ENCODE data around the gene PHLDB1.

Gene PHLDB1

DNA sequence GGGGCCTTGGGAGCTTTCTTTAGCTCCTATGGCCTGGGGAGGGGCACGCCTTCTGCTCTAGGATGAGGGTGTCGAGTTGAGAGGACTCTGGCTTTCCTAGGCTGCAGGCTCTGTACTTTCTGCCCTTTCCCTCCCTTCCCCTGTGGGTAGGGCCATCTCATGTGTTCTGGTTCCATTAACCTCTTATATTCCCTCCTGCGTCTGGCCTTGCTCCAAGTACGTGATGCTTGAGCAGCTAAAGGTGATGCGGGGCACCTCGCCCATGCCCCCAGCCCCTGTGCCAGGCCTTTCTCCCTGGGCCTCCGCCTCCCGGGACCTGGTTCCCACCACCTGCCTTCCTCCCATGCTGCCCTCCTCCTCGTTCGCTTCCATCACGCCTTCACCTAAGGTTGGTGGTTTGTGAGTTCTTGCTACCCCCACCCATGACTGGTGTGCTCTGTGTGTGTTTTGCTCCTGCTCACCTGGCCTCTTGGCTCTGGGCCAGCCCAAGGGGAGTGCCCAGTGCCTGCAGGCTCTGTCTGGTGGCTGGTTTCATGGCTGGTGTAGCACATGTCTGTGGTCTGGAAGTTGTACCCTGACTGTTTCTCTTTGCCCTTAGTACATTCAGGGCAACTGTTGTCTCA is 34.1 kb downstream of the PHLDB1 start:
- DNase-seq = no peak

GRCh38 chr11:118643142-118643994 is 36.0 kb downstream of the PHLDB1 start:
- DNase-seq = no peak

DNA sequence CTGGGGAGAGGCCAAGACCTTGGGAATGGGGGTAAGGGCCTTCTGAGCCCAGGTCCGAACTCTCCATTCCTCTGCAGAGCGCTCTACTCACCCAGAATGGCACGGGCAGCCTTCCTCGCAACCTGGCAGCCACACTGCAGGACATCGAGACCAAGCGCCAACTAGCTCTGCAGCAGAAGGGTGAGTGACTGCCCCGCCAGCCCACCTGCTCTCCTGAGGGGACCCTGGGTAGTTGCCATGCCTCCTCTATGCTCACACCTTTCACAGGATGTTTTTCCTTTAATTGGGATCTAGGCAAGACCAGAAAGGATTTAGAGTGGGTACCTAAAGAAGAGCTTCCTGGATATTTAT is 36.6 kb downstream of the PHLDB1 start:
- DNase-seq = no peak

DNA sequence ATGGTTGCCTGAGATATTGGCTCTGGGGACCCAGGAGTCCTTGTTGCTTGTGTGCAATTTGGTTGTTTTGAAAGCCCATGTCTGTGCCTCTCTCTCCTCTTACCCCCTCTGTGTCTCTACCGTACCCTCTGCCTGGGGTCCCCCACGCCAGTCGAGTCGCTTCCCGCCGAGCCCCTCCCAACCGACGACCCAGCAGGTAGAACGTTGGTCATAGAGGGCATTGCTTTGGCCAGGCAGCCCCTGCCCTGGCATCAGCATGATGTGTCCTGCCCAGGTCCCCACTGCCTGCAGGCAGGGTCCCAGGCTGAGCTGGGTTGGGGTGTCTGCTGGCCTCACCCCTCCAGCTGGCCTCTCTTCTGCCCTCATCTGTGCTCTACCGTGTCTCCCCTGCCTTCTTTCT is 37.1 kb downstream of the PHLDB1 start:
- no peak for DNase-seq

DNA sequence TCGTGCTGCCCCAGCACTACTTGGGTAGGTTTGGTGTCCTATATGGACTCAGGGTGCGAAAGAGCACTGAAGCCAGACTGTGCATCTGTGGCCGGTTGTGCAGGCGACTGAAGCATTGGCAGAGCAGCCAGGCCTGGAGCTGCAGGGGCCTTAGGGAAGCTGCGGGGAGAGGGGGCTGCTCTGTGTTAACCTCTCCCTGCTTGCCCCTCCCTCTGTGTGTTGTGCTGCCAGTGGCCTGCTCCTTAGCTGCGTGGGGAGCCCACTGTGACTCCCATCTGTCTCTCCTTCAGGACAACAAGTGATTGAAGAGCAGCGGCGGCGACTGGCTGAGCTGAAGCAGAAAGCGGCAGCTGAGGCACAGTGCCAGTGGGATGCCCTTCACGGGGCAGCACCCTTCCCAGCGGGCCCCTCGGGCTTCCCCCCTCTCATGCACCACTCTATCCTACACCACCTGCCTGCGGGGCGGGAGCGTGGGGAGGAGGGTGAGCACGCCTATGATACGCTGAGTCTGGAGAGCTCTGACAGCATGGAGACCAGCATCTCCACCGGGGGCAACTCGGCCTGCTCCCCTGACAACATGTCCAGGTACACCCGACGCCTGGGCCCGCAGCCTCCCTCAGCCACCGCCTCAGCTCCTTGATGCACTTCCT is 37.8 kb downstream of the PHLDB1 start:
- no peak for DNase-seq

DNA sequence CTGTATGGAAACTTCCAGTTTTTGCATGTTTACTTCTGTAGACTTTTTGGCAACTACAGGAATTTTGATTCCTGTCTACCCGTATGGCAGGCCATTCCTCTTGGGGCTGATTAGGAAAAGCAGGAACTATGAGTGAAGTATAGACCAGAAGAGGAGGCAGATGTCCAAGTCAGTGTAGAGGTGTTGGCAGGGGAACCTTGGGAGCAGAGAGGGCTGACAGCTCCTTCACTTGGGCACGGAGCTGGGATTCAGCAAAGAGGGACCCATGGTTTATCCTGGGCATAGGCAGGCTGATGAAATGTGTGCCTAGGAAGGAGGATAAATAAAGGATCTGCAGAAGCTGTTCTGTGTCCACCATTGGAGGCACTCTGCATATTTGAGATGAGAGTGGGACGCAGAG is 39.0 kb downstream of the PHLDB1 start:
- DNase-seq = no peak

GRCh38 chr11:118648291-118648690 is 40.9 kb downstream of the PHLDB1 start:
- no peak for DNase-seq

DNA sequence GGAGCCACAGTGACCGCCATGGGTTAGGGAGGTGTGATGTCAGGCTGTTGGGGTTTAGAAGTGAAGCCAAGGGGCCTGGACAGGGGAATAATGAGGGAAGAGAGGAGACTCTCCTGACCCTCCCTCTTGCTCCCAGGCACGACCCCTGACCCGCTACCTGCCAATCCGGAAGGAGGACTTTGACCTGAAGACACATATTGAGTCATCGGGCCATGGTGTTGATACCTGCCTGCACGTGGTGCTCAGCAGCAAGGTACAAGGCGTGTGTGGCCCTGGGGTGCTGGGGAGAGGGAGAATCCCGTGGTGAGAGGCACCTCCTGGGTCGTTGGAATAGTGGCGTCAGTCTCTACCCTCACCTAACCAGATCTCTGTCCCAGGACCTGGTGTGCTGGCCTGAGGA is 42.5 kb downstream of the PHLDB1 start:
- DNase-seq = no peak

- no peak for DNase-seq
These were observed 43.0 kb downstream of the PHLDB1 start for GRCh38 chr11:118650366-118650765.

- DNase-seq = no peak
These were observed 44.4 kb downstream of the PHLDB1 start for GRCh38 chr11:118651820-118652219.

GRCh38 chr11:118652681-118653181 is 45.3 kb downstream of the PHLDB1 start:
- no peak for DNase-seq

- no peak for DNase-seq
These were observed 46.4 kb downstream of the PHLDB1 start for GRCh38 chr11:118653684-118654390.

GRCh38 chr11:118655486-118656190 is 48.2 kb downstream of the PHLDB1 start:
- DNase-seq = no peak

- DNase-seq = no peak
These were observed 49.2 kb downstream of the PHLDB1 start for GRCh38 chr11:118656563-118657165.

GRCh38 chr11:118657238-118657637 is 49.8 kb downstream of the PHLDB1 start:
- DNase-seq = no peak

DNA sequence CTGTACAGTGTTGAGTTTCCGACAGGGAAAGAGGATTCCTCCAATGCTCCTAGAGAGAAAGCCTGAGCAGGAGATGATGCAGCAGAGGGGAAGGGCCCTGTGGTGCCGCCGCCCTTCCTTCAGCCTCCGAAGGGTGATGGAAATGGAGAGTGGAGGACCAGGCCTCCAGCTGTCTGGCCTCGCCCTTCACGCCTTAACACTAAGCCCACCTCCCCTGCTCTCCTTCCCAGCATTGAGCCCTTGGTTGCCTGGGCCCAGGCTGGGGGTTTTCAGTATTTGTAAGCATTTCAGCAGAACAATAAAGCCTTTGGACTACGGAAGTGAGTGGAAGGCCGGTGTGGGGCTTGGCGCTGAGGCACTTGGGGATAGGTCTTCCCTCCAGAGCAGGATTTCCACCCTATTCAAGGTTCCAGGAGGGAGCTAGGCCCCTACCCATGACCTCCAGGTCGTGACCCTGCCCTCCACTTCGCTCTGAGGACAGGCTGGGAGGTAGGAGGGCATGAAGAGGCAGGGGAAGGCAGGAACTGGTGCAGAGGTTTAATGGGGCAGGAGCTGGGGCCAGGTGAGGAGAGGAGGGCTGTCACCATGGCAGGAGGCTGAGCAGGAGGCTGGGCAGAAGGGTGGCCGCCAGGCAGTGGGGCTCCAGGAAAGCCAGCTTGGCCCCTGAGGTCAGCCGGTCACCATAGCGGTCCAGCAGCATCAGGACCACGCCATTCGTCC is 50.5 kb downstream of the PHLDB1 start:
- DNase-seq = no peak

- no peak for DNase-seq
These were observed 51.3 kb downstream of the PHLDB1 start for GRCh38 chr11:118658429-118659313.

GRCh38 chr11:118659314-118659952 is 52.0 kb downstream of the PHLDB1 start:
- peak; percentile 88 for DNase-seq

DNA sequence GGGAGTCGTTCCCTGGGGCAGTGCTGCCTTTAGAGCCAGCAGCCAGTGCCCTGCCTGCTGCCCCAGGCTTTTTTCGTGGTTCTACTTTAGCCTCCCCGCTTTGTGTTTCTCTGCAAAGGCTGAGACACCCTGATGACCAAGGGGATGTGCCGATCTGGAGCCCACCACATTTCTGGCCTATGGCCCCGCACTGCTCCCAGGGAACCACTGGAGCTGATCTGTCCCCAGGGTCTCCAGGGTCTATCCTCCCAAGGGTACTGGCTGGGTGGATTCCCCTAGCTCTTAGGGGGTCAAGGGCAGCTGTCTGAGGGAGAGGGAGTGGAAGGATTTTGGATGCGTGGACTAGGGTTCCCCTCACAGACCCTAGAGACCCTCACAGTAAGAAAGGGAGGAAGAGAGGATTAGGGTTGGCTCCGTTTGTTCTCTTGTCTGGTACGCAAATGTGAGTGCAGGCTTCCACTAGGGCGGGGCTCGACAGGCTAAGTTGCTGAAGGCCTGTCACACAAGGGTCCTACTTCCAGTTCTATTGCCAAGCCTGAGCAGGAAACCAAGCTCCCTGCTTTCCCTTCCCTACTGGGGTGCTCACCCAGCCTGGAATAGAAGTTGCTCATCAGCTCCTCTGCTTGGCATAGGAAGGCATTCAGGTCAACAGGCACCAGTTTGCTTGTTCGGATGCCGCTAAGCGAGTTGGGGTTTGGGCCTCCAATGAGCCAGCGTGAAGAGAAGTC is 52.7 kb downstream of the PHLDB1 start:
- no peak for DNase-seq
